ENCODE measurements around the gene IRF7. TPM values are rescaled to one million over a fixed set of nuclear protein-coding genes. Genes with fewer than 3 reads are reported as not detected.

Gene IRF7
- total RNA-seq, 2 experiments from 2014 or later = 7.6 to 9.5 TPM

- ChIA-PET CTCF (no interaction called here), POLR2A (no interaction called here)
These were observed 22.4 kb downstream of the IRF7 start for GRCh38 chr11:593347-593746.

- CTCF ChIA-PET = no interaction called here
- POLR2A ChIA-PET = no interaction called here
These were observed 22.8 kb downstream of the IRF7 start for GRCh38 chr11:592918-593317.

DNA sequence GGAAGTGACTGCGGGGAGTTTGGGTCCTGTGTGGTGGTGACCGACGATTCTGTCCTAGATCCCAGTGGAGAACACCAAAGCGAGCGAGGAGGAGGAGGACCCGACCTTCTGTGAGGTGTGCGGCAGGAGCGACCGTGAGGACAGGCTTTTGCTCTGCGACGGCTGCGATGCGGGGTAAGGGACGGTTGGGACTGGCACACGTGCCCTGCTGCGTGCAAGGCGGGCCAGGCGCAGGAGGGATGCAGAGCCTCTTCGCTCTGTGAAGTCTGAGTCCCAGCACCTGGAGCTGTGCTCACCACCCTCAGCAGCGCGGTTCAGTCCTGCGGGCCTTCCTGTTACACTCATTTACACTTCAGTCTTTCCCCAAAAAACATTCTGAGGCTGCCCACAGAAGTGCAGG lies 23.2 kb downstream of the IRF7 start:
- POLR2A ChIA-PET = no interaction called here
- CTCF ChIA-PET = no interaction called here

DNA sequence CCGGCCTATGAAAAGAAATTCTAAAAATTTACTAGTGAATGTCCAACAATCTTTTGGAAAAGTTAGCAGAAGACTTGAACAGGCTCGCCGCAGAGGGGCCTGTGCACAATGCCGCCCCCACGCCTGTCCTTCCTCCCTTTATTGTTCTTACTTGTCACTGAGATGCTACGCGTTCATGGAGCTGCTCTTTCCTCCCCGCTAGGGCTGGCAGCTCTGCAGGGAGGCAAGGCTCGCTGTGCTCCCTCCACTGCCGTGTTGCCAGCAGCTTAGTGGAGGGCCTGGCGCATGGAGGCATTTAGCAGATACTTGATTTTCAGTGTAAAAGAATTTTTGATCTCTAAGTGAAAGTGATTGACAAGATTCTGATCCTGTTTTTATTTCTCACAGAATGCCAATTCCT lies 24.8 kb downstream of the IRF7 start:
- ChIA-PET POLR2A (interaction anchor here (0.6 kb wide), 1 partner anchor 187 kb away, joined by 3 read pairs; no protein-coding TSS in a partner anchor), CTCF (interaction anchor here (0.7 kb wide), 1 partner anchor 23 kb away, joined by 4 read pairs; no protein-coding TSS in a partner anchor)

- ChIA-PET CTCF (interaction anchor here (3.7 kb wide), 1 partner anchor 35 kb away, joined by 12 read pairs; no protein-coding TSS in a partner anchor), POLR2A (no interaction called here)
These were observed 26.0 kb downstream of the IRF7 start for GRCh38 chr11:589798-590197.

- CTCF ChIA-PET = interaction anchor here (0.9 to 3.7 kb wide), 3 partner anchors 9 to 34 kb away, joined by 3 to 12 read pairs (median 3); no protein-coding TSS in a partner anchor
- POLR2A ChIA-PET = interaction anchor here (0.6 to 1.5 kb wide), 3 partner anchors 11 to 82 kb away, joined by 3 read pairs; partner anchors contain the start of gene PHRF1
These were observed 27.8 kb downstream of the IRF7 start for GRCh38 chr11:587978-588380.

DNA sequence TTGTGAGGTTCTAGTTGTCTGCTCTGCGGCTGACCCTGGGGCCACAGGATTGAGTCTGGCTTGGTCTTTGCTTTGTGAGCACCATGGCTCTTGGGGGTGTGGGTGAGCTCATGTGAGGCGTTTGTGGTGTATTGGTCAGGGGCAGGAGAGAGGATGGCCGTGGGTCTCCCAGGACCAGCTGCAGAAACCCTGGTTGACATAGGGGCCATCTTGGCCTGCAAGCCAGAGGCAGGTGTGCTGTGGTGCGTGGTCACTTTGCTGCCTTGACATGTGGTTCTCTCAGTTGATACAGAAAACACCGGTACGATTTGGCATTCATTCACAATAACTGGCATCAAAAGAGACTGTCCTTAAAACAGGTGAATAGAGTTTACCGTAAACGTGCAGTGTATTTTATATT lies 28.2 kb downstream of the IRF7 start:
- ChIA-PET POLR2A (interaction anchor here (0.9 to 1.5 kb wide), 2 partner anchors 10 to 12 kb away, joined by 3 read pairs; partner anchors contain the start of gene PHRF1), CTCF (interaction anchor here (0.9 to 3.7 kb wide), 2 partner anchors 12 to 33 kb away, joined by 3 to 12 read pairs; no protein-coding TSS in a partner anchor)

DNA sequence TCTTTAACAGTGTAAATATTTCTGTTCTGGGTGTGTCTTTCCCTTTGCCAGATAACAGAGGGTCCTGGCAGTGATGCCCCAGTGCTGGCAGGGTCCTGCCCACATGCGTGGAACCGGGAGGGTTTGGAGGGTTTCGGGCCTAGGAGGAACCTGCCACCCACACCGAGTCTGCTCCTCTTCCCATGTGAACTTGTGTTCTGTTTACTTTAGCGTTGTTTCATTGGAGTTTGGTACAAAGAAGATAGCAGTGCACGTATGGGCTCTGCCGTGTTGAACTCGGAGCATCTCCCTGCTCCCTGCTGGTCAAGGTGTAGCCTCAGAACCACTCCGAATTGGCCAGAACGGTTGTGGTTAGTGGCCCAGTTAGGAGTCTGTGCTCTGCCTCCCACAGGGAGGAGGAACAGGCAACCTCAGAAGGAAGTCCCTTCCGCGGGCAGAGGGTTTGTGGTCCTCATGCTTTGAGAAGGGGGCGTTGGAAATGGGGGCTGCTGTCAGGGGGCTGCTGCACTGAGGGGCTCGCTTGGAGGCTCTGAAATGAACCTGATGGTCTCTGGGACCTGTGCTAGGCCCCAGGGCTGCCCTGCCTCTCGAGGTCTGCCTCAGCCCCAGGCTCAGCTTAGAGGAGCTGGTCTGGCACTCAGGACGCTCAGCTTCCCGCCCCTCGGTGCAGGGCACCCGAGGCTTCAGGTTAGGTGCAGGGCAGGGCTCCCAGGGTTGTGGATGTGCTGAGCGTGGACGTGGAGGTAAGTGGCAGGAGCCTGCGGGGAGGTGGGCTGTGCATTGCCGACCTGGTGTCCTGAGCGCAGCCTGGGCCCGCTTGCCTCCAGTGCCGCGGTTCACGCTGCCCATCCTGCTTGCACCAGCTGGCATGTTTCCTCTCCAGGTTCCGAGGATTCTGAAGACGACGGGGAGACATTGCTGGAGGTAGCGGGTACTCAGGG lies 29.1 kb downstream of the IRF7 start:
- POLR2A ChIA-PET = interaction anchor here (0.9 kb wide), 1 partner anchor 9 kb away, joined by 3 read pairs; no protein-coding TSS in a partner anchor
- CTCF ChIA-PET = interaction anchor here (3.7 kb wide), 1 partner anchor 32 kb away, joined by 12 read pairs; no protein-coding TSS in a partner anchor

DNA sequence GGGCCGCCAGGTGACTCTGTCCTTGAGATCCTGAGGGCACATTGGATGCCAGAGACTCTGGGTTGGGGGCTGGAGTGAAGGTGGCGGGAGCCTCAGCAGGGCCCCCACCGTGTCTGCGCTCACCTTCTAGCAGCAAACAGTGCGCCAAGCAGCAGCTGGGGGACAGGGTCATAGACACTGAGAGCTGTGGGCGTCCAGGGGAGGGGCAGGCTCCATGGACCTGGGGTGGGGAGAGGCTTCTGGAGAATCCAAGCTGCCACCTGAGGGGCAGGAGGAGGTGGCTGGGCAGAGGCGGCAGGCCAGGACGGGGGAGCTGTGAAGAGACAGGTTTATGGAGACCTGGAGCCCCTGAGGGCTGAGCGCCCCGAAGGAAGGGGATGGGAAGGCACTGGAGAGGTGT lies 31.5 kb downstream of the IRF7 start:
- CTCF ChIA-PET = no interaction called here
- POLR2A ChIA-PET = interaction anchor here (0.7 kb wide), 1 partner anchor 50 kb away, joined by 4 read pairs; no protein-coding TSS in a partner anchor

DNA sequence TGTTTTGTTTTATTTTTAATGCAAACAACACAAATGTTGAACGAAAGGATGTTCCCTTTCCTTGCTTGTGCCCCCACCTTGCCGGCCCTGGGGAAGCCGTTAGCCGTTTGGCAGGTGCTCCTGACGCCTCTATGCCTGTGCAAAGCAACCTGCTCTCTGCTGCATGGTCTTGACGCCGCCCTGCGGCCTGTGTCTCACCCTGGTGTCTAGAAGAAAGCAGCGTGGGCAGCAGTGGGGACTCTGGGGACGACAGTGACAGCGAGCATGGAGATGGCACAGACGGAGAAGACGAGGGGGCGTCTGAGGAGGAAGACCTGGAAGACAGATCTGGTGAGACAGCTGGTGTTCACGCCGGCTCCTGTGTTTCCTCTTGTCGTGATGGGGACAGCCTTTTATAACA lies 34.0 kb downstream of the IRF7 start:
- CTCF ChIA-PET = interaction anchor here (0.7 kb wide), 1 partner anchor 157 kb away, joined by 4 read pairs; no protein-coding TSS in a partner anchor

GRCh38 chr11:581342-581741 lies 34.4 kb downstream of the IRF7 start:
- ChIA-PET POLR2A (interaction anchor here (0.7 kb wide), 1 partner anchor 131 kb away, joined by 4 read pairs; no protein-coding TSS in a partner anchor), CTCF (interaction anchor here (0.7 kb wide), 1 partner anchor 158 kb away, joined by 4 read pairs; no protein-coding TSS in a partner anchor)

More for the DNA sequence above, 34.0 kb downstream of the IRF7 start:
- POLR2A ChIA-PET = no interaction called here

DNA sequence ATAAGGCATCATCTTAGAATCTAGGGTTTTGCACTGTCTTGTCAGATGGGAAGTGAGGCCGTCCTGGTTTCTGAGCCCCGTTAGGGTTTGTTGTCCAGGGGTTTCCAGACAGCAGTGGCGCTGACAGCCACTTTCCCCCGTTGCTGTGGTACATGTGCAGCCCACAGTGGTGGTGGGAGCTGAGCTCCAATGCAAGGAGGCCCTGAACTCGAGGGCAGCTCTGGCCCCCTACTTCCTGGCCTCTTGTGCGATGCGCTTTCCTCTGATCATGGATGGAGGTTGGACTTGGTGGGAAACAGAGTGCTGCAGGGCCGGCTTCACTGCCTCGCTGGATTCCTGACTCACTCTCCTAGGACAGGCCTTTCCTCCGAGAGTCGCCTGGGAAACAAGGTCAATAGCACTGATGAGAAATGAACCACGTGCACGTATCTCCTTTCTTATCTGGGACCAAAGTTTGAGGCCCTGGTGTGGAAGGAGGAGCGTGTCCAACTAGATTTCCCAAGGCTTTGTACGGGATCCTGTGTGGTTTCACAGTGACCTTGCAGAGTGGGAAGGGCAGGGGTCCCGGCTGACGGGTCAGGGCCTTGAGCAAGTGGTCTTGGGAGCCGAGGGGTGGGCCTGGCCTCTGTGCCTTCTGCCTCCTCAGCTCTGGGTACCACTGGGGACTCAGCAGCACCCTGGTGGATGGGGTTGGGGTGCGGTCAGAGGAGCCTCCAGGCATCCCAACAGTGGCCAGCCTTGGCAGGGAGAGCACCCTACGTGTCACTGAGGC lies 35.7 kb downstream of the IRF7 start:
- CTCF ChIA-PET = no interaction called here
- POLR2A ChIA-PET = interaction anchor here (0.9 kb wide), 1 partner anchor 11 kb away, joined by 3 read pairs; no protein-coding TSS in a partner anchor

DNA sequence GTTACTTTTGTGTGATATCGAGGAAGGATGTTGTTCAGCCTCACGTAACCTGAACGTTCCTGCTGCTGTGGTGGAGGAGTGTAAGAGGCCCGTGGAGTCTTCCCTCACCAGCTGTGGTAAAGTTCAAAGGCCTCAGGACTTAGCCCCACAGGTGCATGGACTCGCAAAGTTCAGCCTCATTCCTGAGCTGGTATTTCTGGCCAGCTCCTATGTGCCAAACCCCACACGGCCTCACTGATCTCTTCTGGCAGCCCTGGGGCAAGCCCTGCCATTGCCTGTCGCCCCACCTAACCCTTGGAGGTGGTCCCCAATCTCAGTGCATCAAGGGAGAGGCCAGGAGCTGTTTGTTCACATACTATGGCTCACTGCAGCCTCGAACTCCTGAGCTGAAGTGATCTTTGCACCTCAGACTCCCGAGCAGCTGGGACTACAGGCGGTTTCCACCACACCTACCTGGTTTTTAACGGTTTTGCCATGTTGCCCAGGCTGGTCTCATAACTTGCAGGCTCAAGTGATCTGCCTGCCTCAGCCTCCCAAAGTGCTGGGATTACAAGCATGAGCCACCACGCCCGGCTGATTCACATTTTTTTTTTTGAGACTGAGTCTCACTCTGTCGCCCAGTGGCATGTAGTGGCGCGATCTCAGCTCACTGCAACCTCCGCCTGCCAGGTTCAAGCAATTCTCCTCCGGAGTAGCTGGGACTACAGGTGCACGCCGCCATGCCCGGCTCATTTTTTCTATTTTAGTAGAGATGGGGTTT lies 37.3 kb downstream of the IRF7 start:
- POLR2A ChIA-PET = interaction anchor here (0.5 kb wide), 1 partner anchor 38 kb away, joined by 3 read pairs; no protein-coding TSS in a partner anchor

DNA sequence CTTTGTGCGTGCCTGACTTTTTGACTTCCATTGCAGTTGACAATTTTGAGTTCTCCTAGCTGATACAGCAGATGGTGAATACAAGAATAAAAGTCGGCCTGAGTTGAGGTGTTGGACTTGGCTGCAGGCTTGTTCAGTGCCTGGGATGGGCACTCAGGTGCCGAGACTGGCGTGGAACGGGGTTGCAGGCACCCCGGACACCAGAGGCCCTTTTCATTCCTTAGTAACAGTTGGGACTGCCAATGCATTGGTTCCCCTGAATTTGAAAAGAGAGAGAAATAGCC lies 38.2 kb downstream of the IRF7 start:
- POLR2A ChIA-PET = interaction anchor here (0.9 kb wide), 2 partner anchors 9 to 10 kb away, joined by 3 read pairs; no protein-coding TSS in a partner anchor

More for the DNA sequence above, 37.3 kb downstream of the IRF7 start:
- CTCF ChIA-PET = interaction anchor here (0.6 to 0.9 kb wide), 4 partner anchors 10 to 146 kb away, joined by 3 to 4 read pairs (median 3); no protein-coding TSS in a partner anchor

DNA sequence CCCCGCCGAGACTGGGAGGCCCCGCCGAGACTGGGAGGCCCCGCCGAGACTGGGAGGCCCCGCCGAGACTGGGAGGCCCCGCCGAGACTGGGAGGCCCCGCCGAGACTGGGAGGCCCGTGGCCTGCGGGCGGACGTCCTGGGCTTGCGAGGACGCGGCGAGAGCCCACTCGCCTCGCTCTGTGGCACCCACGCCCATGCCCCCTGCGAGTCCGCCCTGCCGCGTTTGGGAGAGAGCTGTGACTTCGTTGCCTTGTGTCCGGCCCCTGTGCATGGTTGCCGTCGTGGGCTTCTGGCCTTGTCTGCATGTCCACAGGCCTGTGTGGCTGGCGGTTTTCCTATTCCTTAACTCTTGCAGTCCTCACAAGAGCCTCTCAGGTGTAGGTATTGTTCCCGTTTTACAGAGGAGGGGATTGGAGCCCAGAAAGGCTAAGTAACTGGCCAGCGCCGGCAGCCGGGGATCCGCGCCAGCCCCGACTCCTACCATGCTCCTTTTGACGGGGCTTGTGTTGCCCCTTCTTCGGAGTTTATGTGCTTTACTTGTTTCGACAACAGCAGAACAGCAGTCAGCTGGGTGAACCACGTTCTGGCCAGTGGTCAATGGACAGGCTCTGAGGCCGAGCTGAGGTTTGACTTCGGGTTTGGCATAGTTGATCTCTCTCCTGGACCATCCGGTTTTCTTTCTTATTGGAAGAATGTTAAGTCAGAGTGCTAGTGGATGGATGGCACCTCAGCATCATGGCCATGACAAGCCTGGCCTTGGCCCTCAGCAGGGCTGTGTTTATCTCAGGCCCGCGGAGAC lies 38.7 kb downstream of the IRF7 start:
- ChIA-PET POLR2A (interaction anchor here (0.7 to 0.9 kb wide), 3 partner anchors 8 to 42 kb away, joined by 3 read pairs; partner anchors contain the start of gene HRAS), CTCF (interaction anchor here (0.6 kb wide), 1 partner anchor 45 kb away, joined by 3 read pairs; no protein-coding TSS in a partner anchor)

More for the DNA sequence above, 38.2 kb downstream of the IRF7 start:
- CTCF ChIA-PET = interaction anchor here (0.6 to 0.8 kb wide), 2 partner anchors 44 to 147 kb away, joined by 3 read pairs; no protein-coding TSS in a partner anchor

- ChIA-PET POLR2A (interaction anchor here (0.5 to 1.9 kb wide), 8 partner anchors 12 to 150 kb away, joined by 3 to 9 read pairs (median 4); partner anchors contain the start of genes HRAS and IRF7), CTCF (interaction anchor here (0.9 to 1.5 kb wide), 3 partner anchors 17 to 37 kb away, joined by 3 to 5 read pairs (median 3); no protein-coding TSS in a partner anchor)
These were observed 39.6 kb downstream of the IRF7 start, which contains the start of gene PHRF1 for GRCh38 chr11:575996-576768. Gene PHRF1, plus strand, starts transcription at chr11:576470. Its CDS starts 5,043 bp downstream, at chr11:581513.

All from activated CD8-positive, alpha-beta memory T cell treated with anti-CD3 and anti-CD28 coated beads for 36 hours (primary cell).